GM20000 (cell line): ENCODE data around the gene LIF.
"Not testable (repeated sequence)": the region's sequence is repeated elsewhere in the genome, so short reads cannot be mapped to it uniquely, and the experiment has no call there.

Experiments
- DNase-seq: peaks from one replicate; pipeline ENCODE4 v3.0.0; 2012; ENCODE audit warnings: low spot score
- TF ChIP-seq, protein P1 (sequence below): IDR thresholded peaks from 2 replicates; pipeline ENCODE4 v1.5.1; 2012; ENCODE audit warnings: mild to moderate bottlenecking, control low read depth; ENCODE audit errors: extremely low read depth, missing control alignments

Gene LIF

DNA sequence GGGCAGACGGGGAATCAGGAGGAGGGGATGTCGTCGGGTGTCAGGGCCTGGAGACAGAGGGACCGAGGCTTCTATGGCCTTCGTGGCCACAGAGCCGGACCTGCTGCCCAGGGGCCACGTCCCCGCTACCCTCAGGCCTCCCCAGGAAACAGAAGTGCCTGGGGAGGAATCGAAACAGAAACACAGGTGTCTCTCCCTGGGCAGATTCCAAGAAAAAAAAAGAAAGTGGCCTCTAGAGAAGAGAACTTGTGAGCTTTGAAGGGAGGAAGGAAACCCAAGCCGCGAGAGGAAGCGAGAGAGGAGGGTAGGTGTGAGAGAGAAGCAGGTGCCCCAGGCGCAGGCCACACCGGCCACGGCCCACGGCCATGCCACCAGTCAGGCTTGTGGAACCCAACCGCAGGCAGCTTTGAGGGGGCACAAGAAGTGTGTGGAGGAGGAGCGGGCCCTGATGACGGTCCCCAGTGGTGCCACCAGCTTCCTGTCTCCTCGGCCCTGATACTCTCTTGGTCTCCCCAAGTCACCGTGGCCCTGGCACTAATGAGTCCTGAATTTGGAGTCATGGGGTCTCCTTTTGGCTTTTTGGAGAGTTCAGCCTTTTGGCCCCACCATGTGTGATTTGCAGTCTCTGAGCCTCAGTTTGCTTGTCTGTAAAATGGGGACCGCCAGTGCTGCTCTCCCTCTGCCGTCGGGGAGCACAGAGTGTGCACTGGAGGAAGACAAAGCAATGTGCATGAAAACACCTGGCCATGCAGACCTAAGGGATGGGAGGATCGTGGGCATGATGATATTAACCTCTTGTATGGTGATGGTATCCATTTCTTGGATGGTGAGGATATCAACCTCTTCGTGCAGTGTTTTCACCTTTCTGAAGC lies 25.2 kb downstream of the LIF start:
- DNase-seq = peak; percentile 45
- TF ChIP-seq, protein P1, sequence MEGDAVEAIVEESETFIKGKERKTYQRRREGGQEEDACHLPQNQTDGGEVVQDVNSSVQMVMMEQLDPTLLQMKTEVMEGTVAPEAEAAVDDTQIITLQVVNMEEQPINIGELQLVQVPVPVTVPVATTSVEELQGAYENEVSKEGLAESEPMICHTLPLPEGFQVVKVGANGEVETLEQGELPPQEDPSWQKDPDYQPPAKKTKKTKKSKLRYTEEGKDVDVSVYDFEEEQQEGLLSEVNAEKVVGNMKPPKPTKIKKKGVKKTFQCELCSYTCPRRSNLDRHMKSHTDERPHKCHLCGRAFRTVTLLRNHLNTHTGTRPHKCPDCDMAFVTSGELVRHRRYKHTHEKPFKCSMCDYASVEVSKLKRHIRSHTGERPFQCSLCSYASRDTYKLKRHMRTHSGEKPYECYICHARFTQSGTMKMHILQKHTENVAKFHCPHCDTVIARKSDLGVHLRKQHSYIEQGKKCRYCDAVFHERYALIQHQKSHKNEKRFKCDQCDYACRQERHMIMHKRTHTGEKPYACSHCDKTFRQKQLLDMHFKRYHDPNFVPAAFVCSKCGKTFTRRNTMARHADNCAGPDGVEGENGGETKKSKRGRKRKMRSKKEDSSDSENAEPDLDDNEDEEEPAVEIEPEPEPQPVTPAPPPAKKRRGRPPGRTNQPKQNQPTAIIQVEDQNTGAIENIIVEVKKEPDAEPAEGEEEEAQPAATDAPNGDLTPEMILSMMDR = no peak

DNA sequence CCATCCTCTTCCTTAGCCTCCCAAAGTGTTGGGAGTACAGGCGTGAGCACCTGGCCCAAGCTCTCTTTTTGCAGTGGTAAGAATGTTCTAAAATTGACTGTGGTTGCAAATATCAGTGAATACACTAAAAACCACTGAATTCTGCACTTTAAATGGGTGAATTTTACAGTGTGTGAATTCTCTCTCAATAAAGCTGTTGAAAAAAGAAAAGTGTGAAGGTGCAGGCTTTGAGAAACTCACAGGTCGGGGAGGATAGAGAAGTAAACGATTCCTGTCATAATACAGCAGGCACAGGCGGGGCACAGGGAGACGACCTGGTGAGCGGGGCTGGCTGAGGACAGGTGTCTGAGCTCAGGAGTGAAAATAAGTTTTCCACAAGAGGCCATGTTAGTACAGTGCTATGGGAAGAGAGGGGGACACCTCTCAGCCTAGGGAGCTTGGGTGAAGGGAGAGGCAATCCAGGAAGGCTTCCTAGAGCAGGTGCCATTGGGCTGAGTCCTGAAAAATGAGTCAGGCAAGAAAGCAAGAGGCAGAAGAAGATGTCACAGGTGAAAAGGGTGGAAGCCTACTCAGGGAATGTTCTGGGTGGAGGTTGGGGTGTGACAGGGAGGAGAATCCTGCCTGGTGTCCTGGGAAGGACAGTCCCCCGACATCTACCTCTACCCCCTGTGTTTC lies 26.1 kb downstream of the LIF start:
- TF ChIP-seq, protein P1 = no peak
- DNase-seq = no peak

DNA sequence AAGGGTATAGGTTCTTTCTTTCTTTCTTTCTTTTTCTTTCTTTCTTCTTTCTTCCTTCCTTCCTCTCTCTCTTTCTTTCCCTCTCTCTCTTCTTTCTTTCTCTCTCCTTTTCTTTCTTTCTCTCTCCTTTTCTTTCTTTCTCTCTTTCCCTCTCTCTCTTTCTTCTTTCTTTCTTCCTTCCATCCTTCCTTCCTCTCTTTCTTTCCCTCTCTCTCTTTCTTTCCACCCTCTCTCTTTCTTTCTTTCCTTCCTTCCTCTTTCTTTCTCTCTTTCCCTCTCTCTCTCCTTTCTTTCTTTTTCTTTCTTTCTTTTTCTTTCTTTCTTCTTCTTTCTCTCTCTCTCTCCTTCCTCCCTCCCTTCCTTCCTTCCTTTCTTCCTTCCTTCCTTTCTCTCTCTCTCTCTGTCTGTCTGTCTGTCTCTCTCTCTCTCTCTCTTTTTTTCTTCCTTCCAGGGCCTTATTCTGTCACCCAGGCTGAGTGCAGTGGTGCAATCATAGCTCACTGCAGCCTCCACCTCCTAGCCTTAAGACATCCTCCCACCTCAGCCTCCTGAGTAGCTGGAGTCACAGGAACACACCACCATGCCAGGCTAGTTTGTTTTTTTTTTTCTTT lies 26.8 kb downstream of the LIF start:
- TF ChIP-seq, protein P1 = no peak

DNA sequence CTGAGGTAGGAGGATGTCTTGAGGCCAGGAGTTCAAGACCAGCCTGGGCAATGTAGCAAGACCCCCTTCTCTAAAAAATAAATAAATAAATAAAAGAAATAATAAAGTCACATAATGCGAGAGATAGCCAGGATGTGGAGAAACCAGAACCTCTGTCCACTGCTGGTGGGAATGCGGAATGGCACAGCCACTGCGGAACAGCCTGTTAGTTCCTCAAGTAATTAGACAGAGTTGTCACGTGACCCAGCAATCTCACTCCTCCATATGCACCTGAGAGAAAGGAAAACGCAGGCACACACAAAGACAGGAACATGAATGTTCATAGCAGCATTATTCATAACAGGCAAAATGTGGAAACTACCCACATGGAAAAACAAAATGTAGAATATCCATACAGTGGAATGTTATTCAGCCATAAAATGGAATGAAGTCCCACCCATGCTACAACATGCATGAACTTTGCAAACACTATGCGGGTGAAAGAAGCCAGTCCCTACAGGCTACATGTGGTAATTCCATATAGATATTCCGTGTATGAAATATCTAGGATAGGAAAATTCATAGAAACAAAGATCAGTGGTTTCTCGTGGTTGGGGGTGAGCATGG lies 27.4 kb downstream of the LIF start:
- TF ChIP-seq, protein P1 = no peak
- no peak for DNase-seq

More for the DNA sequence above, 26.8 kb downstream of the LIF start:
- no peak for DNase-seq

DNA sequence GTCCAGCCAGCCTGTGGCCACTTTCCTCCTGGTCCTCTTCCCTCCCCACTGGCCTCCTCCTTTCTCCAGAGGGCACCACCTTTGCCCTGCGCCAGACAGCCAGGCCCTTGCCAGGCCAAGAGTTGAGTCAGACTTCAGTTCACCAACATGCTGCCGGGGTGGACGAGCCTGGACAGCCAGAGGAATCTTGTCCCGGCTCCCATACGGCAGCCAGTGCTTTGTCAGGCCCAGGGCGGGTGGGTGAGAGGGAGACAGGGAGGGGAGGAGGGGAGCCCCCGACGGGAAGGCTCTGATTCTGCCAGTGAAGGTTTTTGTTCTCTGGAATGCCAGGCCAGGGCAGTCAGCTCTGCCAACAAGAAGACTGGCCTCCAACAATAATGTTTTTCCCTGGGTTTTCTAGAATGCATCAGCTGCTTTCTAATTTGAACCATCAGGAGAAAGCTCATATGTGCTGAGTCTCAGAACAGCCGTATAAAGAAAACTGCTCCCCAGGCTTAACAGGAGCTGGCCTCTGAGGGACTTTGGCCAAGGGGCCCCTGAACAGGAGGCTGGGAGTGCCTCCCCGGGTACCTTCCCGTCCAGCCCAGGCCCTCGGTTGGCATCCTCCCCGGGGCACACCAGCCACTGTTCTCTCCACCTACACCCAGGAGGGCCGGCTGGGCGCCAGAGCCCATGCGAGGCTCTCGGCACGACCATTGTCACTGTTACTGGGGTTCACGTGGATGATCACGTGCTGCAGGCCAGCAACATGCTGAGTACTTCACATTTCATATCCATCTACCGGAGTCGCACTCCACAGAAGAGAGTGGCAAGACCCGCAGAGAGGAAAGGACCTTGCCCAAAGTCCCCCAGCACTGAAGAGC lies 28.6 kb downstream of the LIF start:
- DNase-seq = no peak
- TF ChIP-seq, protein P1 = no peak

DNA sequence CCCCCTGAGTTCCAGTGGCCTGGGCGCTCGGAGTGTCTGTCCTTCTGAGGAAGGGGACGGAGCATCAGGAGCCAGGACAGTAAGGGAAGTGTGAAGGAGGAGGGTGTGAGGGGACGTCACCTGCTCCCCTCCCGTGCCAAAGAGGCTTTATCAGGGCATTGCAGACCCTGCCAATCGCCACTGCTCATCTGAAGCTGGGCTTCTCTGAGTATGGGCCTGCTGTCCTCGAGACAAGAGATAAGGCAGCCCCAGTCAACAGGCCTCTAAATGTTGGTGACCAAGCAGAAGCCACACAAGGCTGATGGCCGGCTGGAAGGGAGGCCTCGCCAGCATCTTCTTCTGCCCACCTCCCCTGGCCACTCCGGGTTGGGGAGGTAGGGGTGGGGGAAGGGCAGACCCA lies 29.8 kb downstream of the LIF start:
- no peak for DNase-seq
- TF ChIP-seq, protein P1 = no peak

DNA sequence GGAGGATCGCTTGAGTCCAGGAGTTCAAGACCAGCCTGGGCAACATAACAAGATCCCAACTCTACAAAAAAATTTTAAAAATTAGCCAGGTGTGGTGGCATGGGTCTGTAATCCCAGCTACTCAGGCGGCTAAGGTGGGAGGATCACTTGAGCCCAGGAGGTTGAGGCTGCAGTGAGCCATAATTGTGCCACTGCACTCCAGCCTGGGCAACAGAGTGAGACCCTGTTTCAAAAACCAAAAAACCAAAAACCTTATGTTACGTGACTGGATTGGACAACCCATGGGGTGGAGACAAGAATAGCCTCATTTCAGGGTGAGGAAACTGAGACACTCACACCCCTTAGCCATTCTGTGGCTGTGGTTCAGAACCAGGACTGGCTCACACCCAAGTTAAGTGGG lies 30.3 kb downstream of the LIF start:
- DNase-seq = not testable (repeated sequence)
